Endothelial cell (in vitro differentiated cells): ENCODE data around the gene MGME1. TPM values are rescaled to one million over a fixed set of nuclear protein-coding genes. Genes with fewer than 3 reads are reported as not detected.

ENCODE experiments used
- DNase-seq: peaks from one replicate; pipeline ENCODE4 v3.0.0; 2021; ENCODE audit warnings: low spot score
- H3K27ac Mint-ChIP-seq: one replicate; pipeline ENCODE4 v1.8.0; 2021; ENCODE audit warnings: mixed read lengths, inconsistent platforms; ENCODE audit not compliant: unreplicated experiment
- H3K27me3 Mint-ChIP-seq: one replicate; pipeline ENCODE4 v1.8.0; 2021; ENCODE audit warnings: mild to moderate bottlenecking, moderate library complexity, mixed read lengths, inconsistent platforms; ENCODE audit not compliant: unreplicated experiment
- H3K36me3 Mint-ChIP-seq: one replicate; pipeline ENCODE4 v1.8.0; 2021; ENCODE audit warnings: mild to moderate bottlenecking, low read depth, mixed read lengths, inconsistent platforms; ENCODE audit not compliant: unreplicated experiment
- H3K4me1 Mint-ChIP-seq: one replicate; pipeline ENCODE4 v1.8.0; 2021; ENCODE audit warnings: mild to moderate bottlenecking, mixed read lengths, inconsistent platforms; ENCODE audit not compliant: unreplicated experiment
- H3K4me3 Mint-ChIP-seq: one replicate; pipeline ENCODE4 v1.8.0; 2021; ENCODE audit warnings: mild to moderate bottlenecking, mixed read lengths, inconsistent platforms; ENCODE audit not compliant: unreplicated experiment
- H3K9me3 Mint-ChIP-seq: one replicate; pipeline ENCODE4 v1.8.0; 2021; ENCODE audit warnings: mixed read lengths, inconsistent platforms; ENCODE audit not compliant: unreplicated experiment
- CTCF ChIP-seq: fragments of 200-600 bp; sonication (generic); IDR thresholded peaks from one replicate; pipeline ENCODE4 v1.5.0; 2021; ENCODE audit warnings: antibody characterized with exemption; ENCODE audit not compliant: unreplicated experiment
- total RNA-seq: library from RNA; stranded (reverse); fragmentation: NEBNext Ultra II Directional; extraction: Animal tissue kit (Norgen Biotek cat#: 25700); gene quantifications from one replicate; pipeline ENCODE4 v1.2.1, GENCODE V29; 2021; ENCODE audit not compliant: unreplicated experiment

Gene MGME1
- total RNA-seq, 1 donor from 2014 or later: 17.5 TPM

- Mint-ChIP-seq H3K9me3 (no peaks in the 10 kb centered on the region), H3K4me1 (no peaks in the 10 kb centered on the region), H3K27me3 (peaks cover 3% of the 10 kb centered on the region), H3K27ac (no peak overlapping the region), H3K4me3 (no peak overlapping the region), H3K36me3 (peaks cover 46% of the 10 kb centered on the region)
- no peak for DNase-seq
- TF ChIP-seq CTCF: no peak
Measured at GRCh38 chr20:17944854-17945474, 23.9 kb upstream of the MGME1 start.

GRCh38 chr20:17946040-17946439 lies 22.8 kb upstream of the MGME1 start:
- no peaks in the 10 kb centered on the region for H3K4me1 Mint-ChIP-seq
- no peak overlapping the region for H3K27ac Mint-ChIP-seq
- TF ChIP-seq CTCF: no peak
- no peaks in the 10 kb centered on the region for H3K9me3 Mint-ChIP-seq
- peaks cover 46% of the 10 kb centered on the region for H3K36me3 Mint-ChIP-seq
- no peak overlapping the region for H3K4me3 Mint-ChIP-seq
- no peak for DNase-seq
- H3K27me3 Mint-ChIP-seq: peaks cover 3% of the 10 kb centered on the region

GRCh38 chr20:17946572-17947473 lies 22.0 kb upstream of the MGME1 start:
- TF ChIP-seq CTCF: no peak
- no peak for DNase-seq
- Mint-ChIP-seq H3K27ac (no peak overlapping the region), H3K36me3 (peaks cover 49% of the 10 kb centered on the region), H3K9me3 (no peaks in the 10 kb centered on the region), H3K27me3 (peaks cover 3% of the 10 kb centered on the region), H3K4me1 (no peaks in the 10 kb centered on the region), H3K4me3 (no peak overlapping the region)

- no peaks in the 10 kb centered on the region for H3K4me1 Mint-ChIP-seq
- H3K27me3 Mint-ChIP-seq: peaks cover 3% of the 10 kb centered on the region
- no peaks in the 10 kb centered on the region for H3K9me3 Mint-ChIP-seq
- TF ChIP-seq CTCF: no peak
- no peak for DNase-seq
- H3K4me3 Mint-ChIP-seq: no peak overlapping the region
- no peak overlapping the region for H3K27ac Mint-ChIP-seq
- peaks cover 47% of the 10 kb centered on the region for H3K36me3 Mint-ChIP-seq
Measured at GRCh38 chr20:17947474-17947815, 21.4 kb upstream of the MGME1 start.

GRCh38 chr20:17948442-17948841 lies 20.4 kb upstream of the MGME1 start:
- H3K27me3 Mint-ChIP-seq: peaks cover 4% of the 10 kb centered on the region
- H3K36me3 Mint-ChIP-seq: peaks cover 52% of the 10 kb centered on the region
- H3K4me1 Mint-ChIP-seq: no peaks in the 10 kb centered on the region
- DNase-seq: no peak
- H3K27ac Mint-ChIP-seq: no peak overlapping the region
- no peak overlapping the region for H3K4me3 Mint-ChIP-seq
- H3K9me3 Mint-ChIP-seq: no peaks in the 10 kb centered on the region
- no peak for TF ChIP-seq CTCF
